ENCODE measurements around the gene FBXO31.

FBXO31 gene

DNA sequence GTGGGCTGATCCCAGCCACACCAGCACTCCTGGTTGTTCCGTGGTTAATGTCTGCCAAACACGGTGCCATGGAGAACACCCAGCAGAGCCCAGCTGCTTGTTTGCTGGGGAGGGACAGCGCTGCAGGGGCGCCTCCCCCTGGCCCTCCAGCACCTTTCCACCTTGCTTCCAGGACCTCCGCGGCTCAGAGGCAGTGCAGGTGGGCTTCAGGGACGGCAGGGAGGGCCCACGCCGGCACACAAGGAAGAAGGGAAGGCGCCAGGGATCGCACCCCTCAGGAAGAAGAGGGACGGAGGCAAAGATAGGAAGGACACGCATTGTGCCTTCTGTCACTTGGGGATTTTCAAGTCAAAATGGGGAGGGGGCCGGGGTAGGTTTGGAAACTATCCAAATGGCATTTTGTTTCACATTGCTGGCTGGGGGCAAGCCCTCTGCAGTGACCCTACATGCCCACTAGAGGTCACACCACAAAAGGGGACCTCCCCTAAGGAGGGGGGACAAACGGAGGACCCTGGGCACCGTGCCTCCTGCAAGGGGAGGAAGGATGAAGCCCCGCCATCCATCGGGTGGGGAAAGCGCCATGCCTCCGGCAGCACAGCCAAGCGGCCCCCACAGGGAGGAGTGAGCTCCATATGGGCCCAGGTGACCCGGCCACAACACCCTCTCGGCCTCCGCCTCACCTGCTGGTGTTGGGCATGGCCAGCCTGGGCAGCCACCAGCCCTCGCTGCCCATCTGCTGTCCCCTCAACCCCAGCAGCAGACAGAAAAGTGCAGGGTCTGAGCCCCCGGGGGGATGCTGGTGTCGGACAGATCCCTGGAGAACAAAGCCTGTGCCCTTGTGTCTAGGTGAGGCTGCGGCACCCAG is 58.9 kb downstream of the FBXO31 start:
- peak; percentile 46 for DNase-seq

DNA sequence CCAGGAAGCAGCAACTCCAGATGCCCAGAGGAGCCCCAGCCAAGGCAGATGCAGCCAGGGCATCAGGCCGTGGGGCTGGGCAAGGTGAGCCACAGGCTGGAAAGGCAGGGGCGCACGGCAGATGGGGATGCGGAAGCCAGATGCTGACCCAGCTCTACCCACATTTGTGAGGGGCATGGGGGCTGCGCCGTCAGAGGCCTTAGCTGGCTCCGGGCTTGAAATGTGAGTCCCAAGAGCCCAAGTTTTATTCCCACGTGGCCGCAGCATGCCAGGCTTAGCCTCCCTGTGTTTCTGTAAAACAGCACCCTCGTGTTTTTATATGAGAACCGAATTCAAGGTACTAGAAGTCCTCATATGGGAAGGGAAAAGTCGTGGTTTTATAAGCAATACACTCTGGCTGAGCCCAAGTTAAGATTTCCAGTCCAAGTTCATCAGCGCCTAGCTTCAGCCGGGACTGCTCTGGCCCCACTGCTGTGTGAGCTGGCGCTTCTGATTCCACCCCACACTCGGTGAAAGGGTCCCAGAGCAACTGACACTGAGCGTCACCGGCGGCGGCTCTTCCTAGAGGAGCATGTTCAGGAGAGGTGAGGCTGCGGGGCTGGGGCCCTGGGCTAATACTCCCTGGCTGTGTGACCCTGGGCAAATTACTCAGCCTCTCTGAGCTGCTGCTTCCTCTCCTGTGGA is 59.7 kb downstream of the FBXO31 start:
- no peak for DNase-seq

DNA sequence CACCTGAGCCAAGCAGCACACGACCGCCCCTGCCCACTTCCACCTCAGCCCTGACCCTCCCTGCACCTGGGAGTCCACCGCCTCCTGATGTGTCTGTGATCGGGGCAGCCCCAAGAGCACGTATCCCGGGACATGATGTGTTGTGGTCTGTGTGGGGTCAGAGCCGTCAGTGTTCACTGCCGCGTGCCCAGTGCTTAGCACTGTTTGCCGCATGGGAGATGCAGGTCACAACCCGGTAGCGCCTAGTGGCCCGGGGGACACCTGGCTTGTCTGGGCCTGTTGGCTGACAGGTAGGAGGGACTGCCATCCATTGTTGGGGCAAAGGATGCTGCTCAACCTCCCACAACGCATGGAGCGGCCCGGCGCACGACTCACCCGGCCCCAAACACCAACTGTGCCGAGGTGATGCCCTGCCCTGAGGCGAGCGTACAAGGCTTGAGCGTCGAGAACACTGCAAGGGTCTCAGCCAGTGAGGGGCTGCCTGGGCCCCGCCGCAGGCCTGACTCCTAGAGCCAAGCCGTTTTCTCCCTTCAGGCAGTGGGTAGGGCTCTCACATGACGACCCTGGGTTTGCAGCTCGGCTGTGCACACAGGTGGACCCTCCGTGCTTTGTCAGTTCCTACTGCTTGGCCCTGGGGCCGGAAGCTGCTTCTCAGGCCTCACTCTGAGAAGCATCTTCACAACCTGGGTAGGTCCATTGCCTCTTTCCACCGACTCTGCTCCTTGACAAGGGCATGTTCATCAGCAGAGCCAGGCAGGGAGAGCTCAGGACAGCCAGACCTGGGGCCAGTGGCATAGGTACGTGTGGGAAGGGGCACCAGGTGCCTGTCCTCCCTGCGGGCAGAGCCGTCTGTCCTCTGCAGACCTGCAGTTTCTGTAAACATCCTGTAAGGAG is 60.5 kb downstream of the FBXO31 start:
- no peak for DNase-seq

GRCh38 chr16:87322360-87322759 is 61.2 kb downstream of the FBXO31 start:
- no peak for DNase-seq

GRCh38 chr16:87321336-87322107 is 62.1 kb downstream of the FBXO31 start:
- DNase-seq, result no peak

DNA sequence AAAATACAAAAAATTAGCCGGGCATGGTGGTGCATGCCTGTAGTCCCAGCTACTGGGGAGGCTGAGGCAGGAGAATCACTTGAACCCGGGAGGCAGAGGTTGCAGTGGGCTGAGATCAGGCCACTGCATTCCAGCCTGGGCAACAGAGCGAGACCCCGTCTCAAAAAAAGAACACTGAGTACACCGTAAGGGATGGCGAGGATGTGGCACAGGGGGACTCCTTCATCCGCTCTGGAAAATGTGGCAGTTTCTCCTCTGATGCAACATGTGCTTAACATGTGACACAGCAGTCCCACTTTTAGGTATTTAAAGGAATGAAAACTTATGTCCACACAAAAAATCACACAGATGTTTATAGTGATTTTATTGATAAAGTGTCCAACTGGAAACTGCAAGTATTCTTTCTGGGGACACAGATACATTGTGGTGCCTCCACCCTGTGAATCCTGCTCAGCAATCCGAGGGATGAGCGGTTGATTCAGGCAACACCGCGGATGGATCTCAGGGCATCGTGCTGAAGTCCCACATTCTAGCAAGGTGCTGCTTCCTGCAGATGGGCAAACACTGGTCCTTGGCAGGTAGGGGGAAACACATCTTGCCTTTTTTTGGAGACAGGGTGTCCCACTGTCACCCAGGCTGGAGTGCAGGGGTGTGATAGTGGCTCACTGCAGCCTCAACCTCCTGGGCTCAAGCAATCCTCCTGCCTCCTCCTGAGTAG is 62.9 kb downstream of the FBXO31 start:
- no peak for DNase-seq

DNA sequence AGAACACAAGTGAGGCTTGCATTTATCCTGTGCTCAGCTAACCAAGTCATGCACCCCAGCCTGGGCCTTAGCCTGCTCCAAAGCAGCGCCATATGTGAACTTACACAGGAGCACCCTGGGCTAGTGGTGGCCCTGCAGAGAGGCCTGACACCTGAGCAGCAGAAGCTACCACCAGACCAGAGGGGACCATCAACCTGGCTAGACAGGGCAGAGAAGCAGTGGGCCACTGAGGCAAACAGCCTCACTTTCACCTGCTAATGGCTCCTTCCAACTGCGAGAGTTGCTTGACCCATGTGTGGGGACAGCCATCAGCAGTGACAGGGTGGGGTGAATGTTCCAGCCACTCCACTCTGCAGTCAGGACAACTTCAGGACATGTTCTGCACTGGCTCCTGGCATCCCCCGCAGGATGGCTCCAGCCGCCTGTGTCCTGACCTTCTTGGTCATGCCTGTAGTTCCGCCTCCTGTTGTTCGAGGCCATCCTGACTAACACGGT is 63.5 kb downstream of the FBXO31 start:
- DNase-seq, result no peak

GRCh38 chr16:87319011-87319410 is 64.6 kb downstream of the FBXO31 start:
- no peak for DNase-seq

GRCh38 chr16:87317750-87318644 is 65.6 kb downstream of the FBXO31 start:
- no peak for DNase-seq

DNA sequence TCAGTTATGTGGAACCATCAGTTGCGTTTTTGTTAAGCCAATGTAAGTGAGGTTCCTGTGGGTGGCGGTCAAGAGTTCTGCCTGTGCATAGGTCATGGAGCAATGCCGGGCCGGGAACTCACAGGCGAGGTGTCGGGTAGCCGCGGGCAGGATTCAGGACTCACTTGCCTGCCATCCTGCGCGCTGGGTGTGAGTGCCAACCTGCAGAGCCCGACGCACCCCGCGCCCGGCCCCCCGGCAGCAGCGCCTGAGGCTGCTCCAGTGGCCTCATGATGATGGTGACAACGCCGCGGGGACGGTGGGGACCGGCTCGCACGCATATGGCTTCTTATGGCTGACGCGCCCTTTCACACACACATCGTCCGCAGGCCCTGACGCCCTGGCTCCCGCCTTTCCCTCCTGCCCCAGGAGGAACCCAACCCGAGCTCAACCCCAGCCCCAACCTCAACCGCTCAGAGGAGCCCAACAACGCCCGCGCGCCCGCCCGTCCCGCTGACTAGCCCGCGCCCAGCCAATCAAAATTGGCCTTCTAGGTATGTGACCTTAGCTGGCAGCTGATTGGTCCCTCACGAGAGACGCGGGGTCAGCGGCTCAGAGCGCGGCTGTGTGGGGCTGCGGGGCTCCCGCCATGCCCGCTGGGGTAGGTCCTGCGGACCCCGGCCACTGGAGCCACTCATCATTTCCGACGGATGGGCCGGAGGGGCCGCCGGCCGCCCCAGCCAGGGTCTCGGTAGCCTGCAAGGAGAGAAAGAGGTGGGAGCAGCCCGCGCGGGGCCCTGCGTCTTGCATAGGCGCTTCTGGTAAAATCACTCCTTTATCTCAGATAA is 66.4 kb downstream of the FBXO31 start, which contains the start of gene C16orf95:
C16orf95 (minus strand) TSS at position 470 of the 827 bp plus-strand sequence; CDS start at position 320, 150 bp downstream.
- DNase-seq, result peak; percentile 94

DNA sequence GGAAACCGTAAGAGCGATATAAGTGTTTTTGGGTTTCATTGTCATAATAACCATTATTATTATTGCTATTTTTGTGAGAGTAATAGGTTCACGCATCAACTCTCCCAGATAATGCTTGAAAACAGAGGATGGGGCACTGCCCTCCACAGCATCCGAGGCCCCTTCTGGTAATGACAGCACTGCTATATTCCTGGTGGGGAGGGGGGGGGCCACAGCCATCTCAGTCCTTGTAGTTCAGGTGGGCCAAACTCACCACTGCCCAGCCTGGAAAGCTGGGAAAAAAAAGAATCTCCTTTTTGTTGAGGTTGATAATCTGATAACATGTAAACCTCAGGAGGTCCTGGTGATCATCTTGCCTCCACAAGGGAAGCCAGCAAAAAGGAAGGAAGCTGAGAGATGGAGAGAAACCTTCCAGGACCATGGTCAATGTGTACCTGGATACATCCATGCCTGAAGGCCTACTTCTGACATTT is 67.1 kb downstream of the FBXO31 start:
- DNase-seq, result no peak

GRCh38 chr16:87314990-87315420 is 68.6 kb downstream of the FBXO31 start:
- no peak for DNase-seq

- DNase-seq, result no peak
Observed at GRCh38 chr16:87312008-87312407, 71.6 kb downstream of the FBXO31 start.

DNA sequence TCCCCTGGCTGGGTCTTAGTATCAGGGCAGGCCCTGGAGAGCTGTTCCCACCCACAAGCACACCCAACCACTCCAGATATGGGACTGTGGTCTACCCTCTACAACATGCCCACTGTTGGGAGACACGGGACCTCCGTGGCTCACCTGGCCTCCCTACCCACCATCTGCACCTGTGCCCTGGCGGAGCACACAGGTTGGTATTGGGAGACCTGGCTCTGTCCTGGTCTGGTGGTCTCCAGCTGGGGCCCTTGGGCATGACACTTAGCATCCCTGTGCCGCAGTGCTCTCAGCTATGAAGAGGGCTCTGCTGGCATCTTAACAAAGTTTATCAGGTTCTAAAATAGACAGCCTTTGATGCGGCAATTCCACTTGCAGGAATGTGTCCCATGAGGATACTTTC is 72.2 kb downstream of the FBXO31 start:
- DNase-seq, result no peak

- DNase-seq, result no peak
Observed at GRCh38 chr16:87310610-87311009, 73.0 kb downstream of the FBXO31 start.

DNA sequence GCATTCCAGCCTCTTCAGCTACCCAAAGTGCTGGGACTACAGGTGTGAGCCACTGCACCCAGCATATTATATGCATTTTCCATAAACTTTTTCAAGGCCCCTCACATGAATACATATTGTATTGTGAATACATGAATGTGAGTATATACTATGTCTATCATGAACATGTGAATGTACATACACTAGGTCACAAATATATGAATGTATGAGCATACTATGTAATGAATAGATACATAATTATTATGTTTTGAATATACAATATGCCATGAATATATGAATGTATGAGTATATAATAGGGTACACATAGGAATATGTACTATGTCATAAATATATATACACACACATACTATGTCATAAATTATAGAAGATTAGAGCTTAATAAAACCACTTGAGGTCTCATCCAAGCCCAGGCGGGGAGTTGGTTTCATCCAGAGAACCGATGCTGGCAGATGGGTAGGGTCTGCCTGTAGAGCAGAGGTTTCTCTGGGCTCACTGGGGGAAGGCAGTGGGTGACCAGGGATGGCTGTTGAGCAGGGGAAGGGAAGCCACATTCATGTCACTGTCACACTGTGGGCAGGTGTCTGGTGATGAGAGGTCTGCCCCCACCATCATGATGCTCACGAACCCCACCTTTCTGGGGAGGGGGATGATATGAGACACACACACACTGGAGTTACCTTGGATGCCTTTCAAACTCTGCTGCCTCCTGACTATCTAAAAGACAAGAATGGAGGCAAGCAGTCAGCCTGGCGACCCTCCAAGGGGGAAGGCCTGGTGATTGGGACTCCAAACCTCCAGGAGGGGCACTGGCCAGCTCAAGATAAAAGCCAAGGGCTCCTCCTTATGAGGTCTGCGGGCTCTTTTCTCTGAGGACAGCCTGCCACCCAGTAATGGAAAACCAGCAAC is 73.7 kb downstream of the FBXO31 start:
- no peak for DNase-seq

GRCh38 chr16:87308826-87309225 is 74.8 kb downstream of the FBXO31 start:
- no peak for DNase-seq

GRCh38 chr16:87306516-87306915 is 77.1 kb downstream of the FBXO31 start:
- DNase-seq, result no peak
